Right hindlimb (tissue), 1 donor: ENCODE data around the gene STRN3.
"Not testable (repeated sequence)": the region's sequence is repeated elsewhere in the genome, so short reads cannot be mapped to it uniquely, and the experiment has no call there.

Experiments
- DNase-seq: peaks from one replicate; pipeline ENCODE4 v3.0.0-alpha.2; 2018

Gene STRN3

GRCh38 chr14:30999038-30999773 is 27.0 kb downstream of the STRN3 start:
- DNase-seq = no peak

- DNase-seq = no peak
Observed at GRCh38 chr14:30998100-30998706, 28.0 kb downstream of the STRN3 start.

- DNase-seq = no peak
Observed at GRCh38 chr14:30996892-30997659, 29.1 kb downstream of the STRN3 start.

- no peak for DNase-seq
Observed at GRCh38 chr14:30995689-30996088, 30.5 kb downstream of the STRN3 start.

- DNase-seq = no peak
Observed at GRCh38 chr14:30994681-30995620, 31.2 kb downstream of the STRN3 start.

GRCh38 chr14:30993071-30993470 is 33.1 kb downstream of the STRN3 start:
- no peak for DNase-seq

GRCh38 chr14:30991408-30991807 is 34.8 kb downstream of the STRN3 start:
- no peak for DNase-seq

GRCh38 chr14:30990770-30991169 is 35.4 kb downstream of the STRN3 start:
- DNase-seq = no peak

GRCh38 chr14:30988509-30988908 is 37.7 kb downstream of the STRN3 start:
- DNase-seq = no peak

GRCh38 chr14:30985796-30986195 is 40.4 kb downstream of the STRN3 start:
- DNase-seq = no peak

- no peak for DNase-seq
Observed at GRCh38 chr14:30983858-30984257, 42.3 kb downstream of the STRN3 start.

GRCh38 chr14:30982533-30982932 is 43.6 kb downstream of the STRN3 start:
- DNase-seq = no peak

GRCh38 chr14:30980980-30981379 is 45.2 kb downstream of the STRN3 start:
- DNase-seq = no peak

GRCh38 chr14:30980106-30980704 is 46.0 kb downstream of the STRN3 start:
- peak; percentile 27 for DNase-seq

- no peak for DNase-seq
Observed at GRCh38 chr14:30977752-30978151, 48.4 kb downstream of the STRN3 start.

GRCh38 chr14:30974628-30975027 is 51.6 kb downstream of the STRN3 start:
- no peak for DNase-seq

GRCh38 chr14:30972882-30973582 is 53.1 kb downstream of the STRN3 start:
- DNase-seq = no peak

GRCh38 chr14:30972036-30972732 is 54.0 kb downstream of the STRN3 start:
- not testable (repeated sequence) for DNase-seq

- DNase-seq = no peak
Observed at GRCh38 chr14:30971586-30971985, 54.6 kb downstream of the STRN3 start.

GRCh38 chr14:30969796-30970195 is 56.4 kb downstream of the STRN3 start:
- not testable (repeated sequence) for DNase-seq
